Hematopoietic multipotent progenitor cell (in vitro differentiated cells): Measurements from ENCODE around the gene MEAK7. TPM values are rescaled to one million over a fixed set of nuclear protein-coding genes. Genes with fewer than 3 reads are reported as not detected.

Experiments
- DNase-seq, 3 donors: peaks; one replicate each; pipeline ENCODE4 v3.0.0-alpha.2; 2011 to 2015; ENCODE audit warnings: low read depth in 2 of 3, low spot score in 2 of 3
- total RNA-seq: library from RNA; depleted of rRNA; stranded (reverse); fragments of >200 nt; gene quantifications from one replicate; pipeline ENCODE4 v1.2.3, GENCODE V29; 2012

The MEAK7 gene
- total RNA-seq, 1 donor, result 7.8 TPM

- no peak for DNase-seq
These were observed 28.1 kb downstream of the MEAK7 start for GRCh38 chr16:84476401-84476800.

GRCh38 chr16:84475643-84476240 lies 28.7 kb downstream of the MEAK7 start:
- DNase-seq, result no peak

GRCh38 chr16:84471966-84472365 lies 32.5 kb downstream of the MEAK7 start:
- no peak for DNase-seq

- DNase-seq, result no peak
These were observed 33.1 kb downstream of the MEAK7 start for GRCh38 chr16:84471316-84471715.

- DNase-seq, result no peak
These were observed 36.8 kb downstream of the MEAK7 start for GRCh38 chr16:84467709-84468108.

GRCh38 chr16:84467256-84467655 lies 37.2 kb downstream of the MEAK7 start:
- no peak for DNase-seq

- no peak for DNase-seq
These were observed 37.8 kb downstream of the MEAK7 start for GRCh38 chr16:84466692-84467091.

- DNase-seq, result no peak
These were observed 39.3 kb downstream of the MEAK7 start for GRCh38 chr16:84465154-84465553.

- DNase-seq, result no peak
These were observed 40.3 kb downstream of the MEAK7 start for GRCh38 chr16:84464116-84464515.

GRCh38 chr16:84463221-84463620 lies 41.2 kb downstream of the MEAK7 start:
- DNase-seq, result no peak

- no peak for DNase-seq
These were observed 41.9 kb downstream of the MEAK7 start for GRCh38 chr16:84462296-84463210.

- no peak for DNase-seq
These were observed 42.8 kb downstream of the MEAK7 start for GRCh38 chr16:84461413-84462295.

GRCh38 chr16:84461029-84461412 lies 43.4 kb downstream of the MEAK7 start:
- DNase-seq, result no peak

- no peak for DNase-seq
These were observed 43.9 kb downstream of the MEAK7 start for GRCh38 chr16:84460406-84461028.

- DNase-seq, result no peak
These were observed 44.5 kb downstream of the MEAK7 start for GRCh38 chr16:84459941-84460405.

GRCh38 chr16:84459533-84459894 lies 44.9 kb downstream of the MEAK7 start:
- DNase-seq, result no peak

GRCh38 chr16:84458606-84459532 lies 45.6 kb downstream of the MEAK7 start:
- DNase-seq, result no peak

GRCh38 chr16:84455031-84455430 lies 49.4 kb downstream of the MEAK7 start:
- no peak for DNase-seq
